ENCODE results near the gene PKHD1. TPM values are rescaled to one million over a fixed set of nuclear protein-coding genes. Genes with fewer than 3 reads are reported as not detected.

The PKHD1 gene
- polyA plus RNA-seq, 1 of the 3 experiments (the other 2 are of a cell fraction): not detected

GRCh38 chr6:52016915-52017748 is 70.3 kb downstream of the PKHD1 start:
- peak overlapping the region in 1 of 2 experiments; percentile 99; a peak in 2 of 4 replicates for H3K27ac ChIP-seq (ENCODE audit: low read depth in 2 of 2, low read length in 1 of 2)
- H4K20me1 ChIP-seq (ENCODE audit: insufficient read depth): no peaks in the 10 kb centered on the region
- 27% methylated on average over 13 of the region's 14 CpGs for WGBS (ENCODE audit: low lambda C conversion rate)
- H3K4me1 ChIP-seq (ENCODE audit: control insufficient read depth in 1 of 2, insufficient read depth in 2 of 2, low read depth in 1 of 2, low read length in 1 of 2): peaks cover 0 to 34% of the 10 kb centered on the region in 2 experiments; a peak in 2 of 4 replicates
- no peaks in the 10 kb centered on the region; the same call in 1 of the 2 replicates for H3K27me3 ChIP-seq (ENCODE audit: insufficient read depth)
- H3K9me2 ChIP-seq: no peaks in the 10 kb centered on the region
- H3K4me2 ChIP-seq: no peak overlapping the region
- DNase-seq: peak; percentile 45
- H3K79me2 ChIP-seq (ENCODE audit: insufficient read depth): no peaks in the 10 kb centered on the region
- ChIA-PET CTCF (interaction anchor here (1.1 to 1.4 kb wide), 2 partner anchors 57 to 447 kb away, joined by 3 read pairs; no protein-coding TSS in a partner anchor), POLR2A (interaction anchor here (1.0 to 1.6 kb wide), 4 partner anchors 24 to 1198 kb away, joined by 4 to 11 read pairs (median 4); partner anchors contain the start of gene TFAP2B)
- no peaks in the 10 kb centered on the region for H3F3A ChIP-seq (replicated peaks; ENCODE audit: insufficient read depth)
- TF ChIP-seq NFIC (IDR thresholded peaks at IDR 0.05; ENCODE audit: borderline replicate concordance) (no peak), EP300 (IDR thresholded peaks at IDR 0.05; ENCODE audit: borderline replicate concordance in 1 of 2, low read depth in 1 of 2, low read length in 1 of 2) (peak in 1 of 2 experiments; percentile 97; a peak in 2 of 4 replicates), RXRA (IDR thresholded peaks at IDR 0.05; ENCODE audit: borderline replicate concordance, low read depth) (no peak), FOXJ3 (CRISPR knock-in tag; IDR thresholded peaks at IDR 0.05) (peak; percentile 92), RAD21 (IDR thresholded peaks at IDR 0.05; ENCODE audit: low read length) (peak; percentile 33), CHD2 (IDR thresholded peaks at IDR 0.05; ENCODE audit: low read length, partially characterized antibody) (peak; percentile 65), MXI1 (IDR thresholded peaks at IDR 0.05; ENCODE audit: low read depth, low read length) (peak; percentile 43; the same call in 1 of the 2 replicates), USF1 (IDR thresholded peaks at IDR 0.05; ENCODE audit: borderline replicate concordance, low read depth) (no peak), SIN3A (IDR thresholded peaks at IDR 0.05; ENCODE audit: borderline replicate concordance, low read depth, low read length) (no peak), RFX5 (IDR thresholded peaks at IDR 0.05; ENCODE audit: low read length) (0 out of 2 replicates have a peak, but pooled peaks have one; percentile 34), TCF12 (IDR thresholded peaks at IDR 0.05) (peak; percentile 67), GATA2 (CRISPR knock-in tag; IDR thresholded peaks at IDR 0.05) (peak; percentile 96), RCOR1 (IDR thresholded peaks at IDR 0.05; ENCODE audit: low read length) (peak; percentile 90), REST (IDR thresholded peaks at IDR 0.05; ENCODE audit: low read depth, low read length) (no peak)
- no peak overlapping the region for H3K9ac ChIP-seq
- H3K36me3 ChIP-seq (replicated peaks in 1 of 2; ENCODE audit: control insufficient read depth in 1 of 2, insufficient read depth in 2 of 2, low read length in 1 of 2): no peaks in the 10 kb centered on the region
- H3K9me3 ChIP-seq: no peaks in the 10 kb centered on the region
- no peak overlapping the region for H2AFZ ChIP-seq (ENCODE audit: low read depth)
- H3K4me3 ChIP-seq (ENCODE audit: low read depth in 2 of 2, low read length in 1 of 2): no peak overlapping the region; a peak in 1 of 4 replicates

Data from SK-N-SH (cell line).